Measurements from ENCODE around the gene CCDC38.
"Not testable (repeated sequence)": the region's sequence is repeated elsewhere in the genome, so short reads cannot be mapped to it uniquely, and the experiment has no call there.

The CCDC38 gene

GRCh38 chr12:95882080-95882479, 60.3 kb downstream of the CCDC38 start:
- no peak for DNase-seq (ENCODE audit: low spot score)

DNA sequence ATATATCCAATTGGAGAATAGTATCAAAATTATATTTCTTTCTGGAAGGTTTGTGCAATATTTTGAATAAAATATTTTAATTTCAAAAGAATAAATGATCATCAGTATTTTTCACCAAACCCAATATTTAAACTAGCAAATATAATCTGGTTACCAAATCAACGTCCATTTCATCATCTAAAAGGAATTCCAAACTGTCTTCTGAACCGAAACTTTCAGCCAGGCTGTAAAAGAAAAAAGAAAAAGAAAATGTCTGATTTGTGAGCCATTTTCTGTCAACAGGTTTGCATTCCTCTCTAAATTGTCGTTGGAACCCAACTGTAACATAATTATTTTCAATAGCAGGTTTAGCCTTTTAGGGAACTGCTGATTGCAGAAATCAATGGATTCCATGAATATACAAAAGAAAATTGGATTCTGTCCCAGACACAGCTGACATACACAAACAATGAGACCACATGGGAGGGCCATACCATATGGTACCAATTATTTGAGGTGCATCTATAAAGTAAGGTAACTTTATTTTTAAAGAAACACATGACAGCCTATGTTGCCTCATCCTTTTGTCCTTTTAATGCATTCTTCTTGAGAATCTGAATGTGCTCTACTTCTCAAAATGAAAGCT, 61.0 kb downstream of the CCDC38 start:
- no peak for DNase-seq (ENCODE audit: low spot score)

- DNase-seq (ENCODE audit: low spot score), result no peak
These were observed 61.5 kb downstream of the CCDC38 start for GRCh38 chr12:95880895-95881294.

- DNase-seq (ENCODE audit: low spot score), result no peak
These were observed 64.8 kb downstream of the CCDC38 start for GRCh38 chr12:95877622-95878021.

DNA sequence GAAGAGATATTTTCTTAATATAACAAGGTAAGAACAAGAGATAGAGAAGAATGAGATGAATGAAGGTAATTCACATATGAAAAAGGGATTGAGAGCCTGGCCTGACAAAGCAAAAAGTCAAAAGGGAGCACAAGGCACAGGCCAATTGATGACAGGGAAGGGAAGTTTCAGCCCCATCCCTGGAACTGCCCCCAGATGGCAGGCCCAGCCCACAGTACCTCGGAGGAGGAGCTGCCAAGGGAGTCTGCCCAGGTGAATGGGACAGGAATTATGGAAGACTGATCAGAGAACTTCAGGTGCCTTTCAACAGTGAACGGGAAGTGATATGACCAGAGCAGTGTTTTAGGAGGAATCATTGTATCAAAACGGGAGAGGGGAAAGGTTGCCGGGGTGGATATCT, 68.0 kb downstream of the CCDC38 start:
- no peak for DNase-seq (ENCODE audit: low spot score)

DNA sequence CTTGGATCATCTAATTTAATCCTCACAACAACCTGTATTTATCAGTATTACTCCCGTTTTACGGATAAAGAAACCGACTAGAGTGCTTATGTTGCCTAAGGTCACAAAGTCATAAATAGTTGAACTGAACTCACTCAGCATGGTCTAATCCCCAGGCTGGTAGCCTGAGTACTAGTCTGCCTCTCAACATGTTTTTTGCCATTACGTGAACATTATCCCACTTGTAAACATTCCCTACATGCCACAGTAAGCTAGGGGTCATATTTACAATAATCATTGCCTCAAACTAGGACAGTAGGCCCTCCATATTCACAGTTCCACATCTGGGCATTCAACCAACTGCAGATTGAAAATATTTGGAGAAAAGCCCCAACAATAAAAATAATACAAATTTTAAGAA, 71.5 kb downstream of the CCDC38 start:
- no peak for DNase-seq (ENCODE audit: low spot score)

- DNase-seq (ENCODE audit: low spot score), result no peak
These were observed 79.1 kb downstream of the CCDC38 start for GRCh38 chr12:95863337-95863736.

GRCh38 chr12:95862038-95862437, 80.4 kb downstream of the CCDC38 start:
- DNase-seq (ENCODE audit: low spot score), result no peak

DNA sequence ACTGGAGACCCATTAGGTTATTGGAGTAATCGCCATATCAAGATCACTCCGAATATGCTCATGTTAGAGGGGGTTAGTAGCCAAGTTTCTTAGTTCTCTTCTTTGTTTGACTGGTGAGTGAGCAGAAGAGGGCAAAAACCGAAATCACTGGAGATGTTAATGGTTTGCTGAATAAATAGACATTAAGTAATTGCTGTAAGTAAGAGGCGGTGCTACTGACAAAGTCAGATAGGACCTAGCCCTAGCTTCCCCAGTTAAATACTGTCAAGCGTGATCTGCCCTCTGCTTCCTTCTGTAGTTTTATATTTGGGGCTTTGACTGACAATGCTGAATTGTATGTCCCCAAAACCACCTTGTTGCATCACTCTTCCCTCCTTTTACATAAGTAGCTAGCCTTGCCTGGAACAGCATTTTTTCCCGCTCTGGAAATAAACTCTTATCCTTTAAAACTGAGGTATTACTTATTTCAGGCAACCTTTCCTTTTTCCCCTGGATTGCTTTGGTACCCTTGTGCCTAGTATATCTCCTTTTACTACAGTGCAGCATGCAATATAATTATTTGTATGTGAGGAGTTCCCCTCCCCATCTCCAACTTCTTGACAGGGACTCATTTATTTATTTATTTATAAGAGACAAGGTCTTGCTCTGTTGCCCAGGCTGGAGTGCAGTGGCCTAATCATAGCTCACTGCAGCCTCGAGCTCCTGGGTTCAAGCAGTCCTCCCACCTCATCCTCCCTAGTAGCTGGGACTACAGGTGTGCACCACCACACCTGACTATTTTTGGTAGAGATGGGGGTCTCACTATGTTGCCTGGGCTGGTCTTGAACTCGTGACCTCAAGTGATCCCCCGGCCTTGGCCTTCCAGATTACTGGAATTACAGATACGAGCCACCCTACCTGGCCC, 82.2 kb downstream of the CCDC38 start:
- no peak for DNase-seq (ENCODE audit: low spot score)

- DNase-seq (ENCODE audit: low spot score), result no peak
These were observed 83.0 kb downstream of the CCDC38 start for GRCh38 chr12:95859344-95859816.

DNA sequence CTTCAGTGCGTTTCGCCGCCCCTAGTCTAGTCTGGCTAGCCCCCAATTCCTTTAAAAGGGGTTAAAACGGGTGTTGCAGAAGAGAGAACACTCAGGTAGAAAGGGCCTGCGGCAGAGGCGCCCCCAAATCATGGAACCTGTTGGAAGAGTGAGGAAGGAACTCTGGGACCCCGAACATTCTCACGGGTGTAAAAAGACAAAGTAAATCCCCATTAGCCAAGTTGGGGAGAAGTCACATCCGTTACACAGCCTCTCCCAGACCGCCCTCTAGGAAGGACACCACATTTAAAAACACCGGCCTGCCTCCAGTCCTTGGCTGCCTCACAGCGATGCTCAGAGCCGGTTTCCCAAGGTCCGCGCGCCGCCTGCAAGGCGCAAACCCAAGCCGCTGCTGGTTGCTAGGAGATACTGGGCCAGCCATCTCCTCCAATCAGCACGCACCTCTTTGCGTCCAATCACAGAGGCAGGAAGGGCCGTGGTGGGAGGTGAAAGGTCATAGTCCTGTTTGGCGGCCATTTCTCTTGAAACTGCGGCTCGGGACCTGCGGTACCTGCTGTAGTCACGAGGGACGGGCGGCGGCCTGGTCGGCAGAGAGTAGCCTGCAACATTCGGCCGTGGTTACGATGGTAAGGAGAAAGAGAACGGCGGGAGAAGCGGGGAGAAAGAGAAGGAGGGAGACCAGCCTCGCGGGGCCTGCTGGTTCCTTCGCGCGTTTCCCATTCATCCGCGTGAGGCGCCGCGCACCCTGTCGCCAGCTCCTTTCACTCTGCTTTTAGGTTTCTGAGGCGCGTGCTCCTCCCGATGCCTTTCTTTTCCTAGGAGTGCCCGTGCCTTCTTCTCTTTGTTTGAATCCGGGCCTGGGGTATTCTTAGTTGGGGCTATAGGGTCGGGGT, 83.7 kb downstream of the CCDC38 start, which contains the start of gene SNRPF:
TSS of gene SNRPF (plus strand) at position 502 of the 893 bp plus-strand sequence. CDS start at position 624, 122 bp downstream.
- DNase-seq (ENCODE audit: low spot score), result peak; percentile 95

- no peak for DNase-seq (ENCODE audit: low spot score)
These were observed 84.6 kb downstream of the CCDC38 start for GRCh38 chr12:95857799-95858198.

DNA sequence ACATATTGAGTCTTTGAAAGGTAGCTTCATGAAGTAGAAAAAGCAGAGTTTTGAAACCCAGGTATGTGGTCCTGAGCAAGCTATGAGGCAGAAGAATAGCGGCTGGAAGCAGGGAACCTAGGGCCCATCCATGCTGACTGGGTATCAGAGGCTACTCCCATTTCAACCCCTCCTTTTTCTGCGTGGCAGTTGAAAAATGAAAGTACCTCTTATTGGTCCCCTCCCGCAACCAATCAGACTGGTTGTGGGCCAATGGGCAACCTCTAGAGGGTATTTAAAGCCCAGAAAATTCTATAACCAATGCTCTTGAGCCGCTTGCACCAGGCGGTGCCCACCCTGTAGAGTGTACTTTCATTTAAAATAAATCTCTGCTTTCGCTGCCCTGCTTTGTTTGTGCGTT, 85.3 kb downstream of the CCDC38 start:
- no peak for DNase-seq (ENCODE audit: low spot score)

- DNase-seq (ENCODE audit: low spot score), result no peak
These were observed 90.3 kb downstream of the CCDC38 start for GRCh38 chr12:95852133-95852532.

DNA sequence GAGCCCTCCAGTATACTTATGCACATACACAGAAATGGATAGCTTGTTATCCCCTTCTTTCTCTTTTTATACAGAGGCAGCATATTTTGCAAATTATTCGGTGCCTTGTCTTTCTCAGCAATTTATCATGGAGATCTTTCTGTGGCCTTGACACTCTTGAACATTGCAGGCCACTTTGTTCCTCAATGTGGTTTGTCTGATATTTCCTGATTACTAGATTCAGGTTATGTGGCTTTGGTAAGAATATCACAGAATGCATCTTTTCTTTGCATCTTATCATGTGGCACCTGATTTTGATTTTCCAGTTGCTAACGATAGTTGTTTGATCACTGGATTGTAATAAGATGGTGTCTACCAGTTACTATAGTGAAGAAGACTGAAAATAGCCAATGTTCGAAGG, 90.8 kb downstream of the CCDC38 start:
- DNase-seq (ENCODE audit: low spot score), result no peak

GRCh38 chr12:95848575-95849388, 93.6 kb downstream of the CCDC38 start:
- no peak for DNase-seq (ENCODE audit: low spot score)

DNA sequence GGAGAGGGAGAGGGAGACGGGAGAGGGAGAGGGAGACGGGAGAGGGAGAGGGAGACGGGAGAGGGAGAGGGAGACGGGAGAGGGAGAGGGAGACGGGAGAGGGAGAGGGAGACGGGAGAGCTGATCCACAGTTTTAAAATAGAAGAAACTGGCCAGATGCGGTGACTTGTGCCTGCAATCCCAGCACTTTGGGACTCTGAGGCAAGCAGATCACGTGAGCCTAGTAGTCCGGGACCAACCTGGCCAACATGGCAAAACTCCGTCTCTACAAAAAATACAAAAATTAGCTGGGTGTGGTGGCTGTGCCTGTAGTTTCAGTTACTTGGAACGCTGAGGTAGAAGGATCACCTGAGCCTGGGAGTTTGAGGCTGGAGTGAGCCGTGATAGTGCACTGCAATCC, 100.0 kb downstream of the CCDC38 start:
- not testable (repeated sequence) for DNase-seq (ENCODE audit: low spot score)

DNA sequence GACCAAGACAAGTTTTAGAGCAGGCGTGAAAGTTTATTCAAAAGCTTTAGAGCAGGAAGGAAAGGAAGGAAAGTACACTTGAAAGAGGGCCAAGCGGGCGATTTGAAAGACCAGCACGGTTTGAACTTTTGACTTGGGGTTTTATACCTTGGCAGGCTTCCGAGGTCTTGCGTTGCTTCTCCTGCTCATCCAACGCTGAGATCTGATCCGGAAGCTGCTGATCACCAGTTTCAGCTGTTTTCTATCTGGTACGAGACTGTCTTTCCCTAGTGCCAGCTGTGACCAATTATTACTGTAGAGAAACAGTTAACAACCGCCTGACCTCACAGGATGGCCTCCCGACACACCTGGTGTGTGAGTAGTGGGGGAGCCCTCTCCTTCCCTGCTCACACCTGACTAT, 104.3 kb downstream of the CCDC38 start:
- DNase-seq (ENCODE audit: low spot score), result no peak

GRCh38 chr12:95837240-95838038, 105.0 kb downstream of the CCDC38 start:
- DNase-seq (ENCODE audit: low spot score), result no peak

GRCh38 chr12:95836630-95837239, 105.7 kb downstream of the CCDC38 start:
- no peak for DNase-seq (ENCODE audit: low spot score)

All from CD4-positive, alpha-beta T cell treated with Interleukin-15 for 4 hours (primary cell).